ENCODE measurements around the gene TMCC2.

DNA sequence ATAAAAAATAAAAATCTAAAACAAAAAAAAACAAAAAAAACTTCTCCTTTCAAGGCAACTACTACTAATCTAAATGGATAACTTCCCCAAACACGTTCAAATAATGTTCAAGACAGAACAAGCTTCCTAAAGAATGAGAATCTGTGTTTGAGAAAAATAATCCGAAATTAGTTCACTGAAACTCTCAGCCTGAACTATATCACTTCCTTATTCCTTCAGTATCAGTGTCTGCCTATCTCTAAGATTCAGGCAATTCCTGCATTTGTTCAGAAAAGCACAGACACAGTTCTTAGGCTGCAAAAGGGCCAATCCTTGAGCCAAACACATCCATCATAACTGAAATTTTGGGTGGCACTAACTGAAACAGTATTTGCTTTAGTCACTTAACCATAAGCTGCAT lies 38.6 kb upstream of the TMCC2 start:
- TF ChIP-seq MXI1 (IDR thresholded peaks at IDR 0.05; ENCODE audit: borderline replicate concordance, low read depth, low read length) (no peak), BHLHE40 (IDR thresholded peaks at IDR 0.05; ENCODE audit: low read depth, low read length) (no peak), SMC3 (IDR thresholded peaks at IDR 0.05; ENCODE audit: low read depth, low read length) (no peak), RAD21 (IDR thresholded peaks at IDR 0.05; ENCODE audit: low read length) (no peak), NFE2L2 (IDR thresholded peaks at IDR 0.05; ENCODE audit: low read depth, low read length) (no peak), POLR2A (IDR thresholded peaks at IDR 0.05; ENCODE audit: low read depth, low read length) (no peak), MAZ (IDR thresholded peaks at IDR 0.05; ENCODE audit: borderline replicate concordance, low read depth, low read length) (no peak)
- TF ChIP-seq, protein P1, sequence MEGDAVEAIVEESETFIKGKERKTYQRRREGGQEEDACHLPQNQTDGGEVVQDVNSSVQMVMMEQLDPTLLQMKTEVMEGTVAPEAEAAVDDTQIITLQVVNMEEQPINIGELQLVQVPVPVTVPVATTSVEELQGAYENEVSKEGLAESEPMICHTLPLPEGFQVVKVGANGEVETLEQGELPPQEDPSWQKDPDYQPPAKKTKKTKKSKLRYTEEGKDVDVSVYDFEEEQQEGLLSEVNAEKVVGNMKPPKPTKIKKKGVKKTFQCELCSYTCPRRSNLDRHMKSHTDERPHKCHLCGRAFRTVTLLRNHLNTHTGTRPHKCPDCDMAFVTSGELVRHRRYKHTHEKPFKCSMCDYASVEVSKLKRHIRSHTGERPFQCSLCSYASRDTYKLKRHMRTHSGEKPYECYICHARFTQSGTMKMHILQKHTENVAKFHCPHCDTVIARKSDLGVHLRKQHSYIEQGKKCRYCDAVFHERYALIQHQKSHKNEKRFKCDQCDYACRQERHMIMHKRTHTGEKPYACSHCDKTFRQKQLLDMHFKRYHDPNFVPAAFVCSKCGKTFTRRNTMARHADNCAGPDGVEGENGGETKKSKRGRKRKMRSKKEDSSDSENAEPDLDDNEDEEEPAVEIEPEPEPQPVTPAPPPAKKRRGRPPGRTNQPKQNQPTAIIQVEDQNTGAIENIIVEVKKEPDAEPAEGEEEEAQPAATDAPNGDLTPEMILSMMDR (conservative IDR thresholded peaks at IDR 0.05; ENCODE audit: low read depth, low read length), result no peak
